ENCODE data around the gene KIAA0825.
"Not testable (repeated sequence)": the region's sequence is repeated elsewhere in the genome, so short reads cannot be mapped to it uniquely, and the experiment has no call there.

Gene KIAA0825

DNA sequence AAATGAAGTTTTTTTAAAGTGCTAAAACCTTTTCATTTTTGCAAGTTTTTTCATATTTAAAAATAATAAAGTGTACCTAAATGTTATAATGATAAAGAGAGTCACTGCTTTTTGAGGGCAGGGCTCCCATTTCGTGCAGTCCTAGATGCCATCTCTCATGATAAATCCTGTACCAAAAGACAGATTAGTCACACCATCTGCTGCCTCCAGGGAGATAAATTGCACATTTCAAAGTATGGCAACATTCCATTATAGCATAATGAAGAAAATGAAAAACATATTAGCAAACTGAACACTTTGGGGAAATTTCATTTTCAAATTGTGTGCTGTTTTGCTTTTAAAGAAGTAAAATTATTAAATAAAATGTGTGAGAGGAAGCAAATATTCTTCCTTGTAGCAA lies 257.2 kb downstream of the KIAA0825 start:
- H3K9me3 ChIP-seq (ENCODE audit: control insufficient read depth in 2 of 2, low read length in 2 of 2) = no peaks in the 10 kb centered on the region

DNA sequence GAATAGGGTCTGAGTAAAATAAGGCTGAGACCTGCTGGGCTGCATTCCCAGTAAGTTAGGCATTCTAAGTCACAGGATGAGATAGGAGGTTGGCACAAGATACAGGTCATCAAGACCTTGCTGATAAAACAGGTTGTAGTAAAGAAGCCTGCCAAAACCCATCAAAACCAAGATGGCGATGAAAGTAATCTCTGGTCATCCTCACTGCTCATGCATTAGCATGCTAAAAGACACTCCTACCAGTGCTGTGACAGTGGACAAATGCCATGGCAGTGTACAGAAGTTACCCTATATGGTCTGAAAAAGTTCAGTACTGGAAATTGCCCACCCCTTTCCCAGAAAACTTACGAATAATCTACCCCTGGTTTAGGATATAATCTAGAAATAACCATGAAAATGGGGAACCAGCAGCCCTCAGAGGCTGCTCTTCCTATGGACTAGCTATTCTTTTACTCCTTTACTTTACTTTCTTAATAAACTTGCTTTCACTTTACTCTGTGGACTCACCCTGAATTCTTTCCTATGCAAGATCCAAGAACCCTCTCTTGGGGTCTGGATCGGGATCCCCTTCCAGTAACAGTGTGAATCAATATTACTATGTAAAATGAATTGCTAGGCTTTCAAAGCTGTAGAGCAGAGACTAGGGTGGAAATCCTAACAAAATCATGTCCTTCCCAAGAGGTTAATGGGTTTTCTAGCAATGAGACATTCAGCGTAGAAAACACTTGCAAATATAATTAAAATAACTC lies 257.8 kb downstream of the KIAA0825 start:
- H3K27me3 ChIP-seq (ENCODE audit: control insufficient read depth in 2 of 2, insufficient read depth in 2 of 2, low read length in 2 of 2) = no peaks in the 10 kb centered on the region
- no peaks in the 10 kb centered on the region for H3K4me1 ChIP-seq (ENCODE audit: control insufficient read depth in 2 of 2, insufficient read depth in 2 of 2, low read length in 2 of 2)
- no peaks in the 10 kb centered on the region for H3K36me3 ChIP-seq (ENCODE audit: control insufficient read depth in 2 of 2, insufficient read depth in 2 of 2, low read length in 2 of 2)
- H3K9ac ChIP-seq (ENCODE audit: low read depth in 1 of 2, low read length in 2 of 2) = no peak overlapping the region
- no peak overlapping the region for H3K4me3 ChIP-seq (ENCODE audit: low read length in 2 of 2)
- H3K9me3 ChIP-seq (ENCODE audit: control insufficient read depth in 2 of 2, low read length in 2 of 2) = no peaks in the 10 kb centered on the region
- H3K27ac ChIP-seq (ENCODE audit: low read depth in 2 of 2, low read length in 2 of 2) = no peak overlapping the region

More for the DNA sequence above, 257.2 kb downstream of the KIAA0825 start:
- no peaks in the 10 kb centered on the region for H3K27me3 ChIP-seq (ENCODE audit: control insufficient read depth in 2 of 2, insufficient read depth in 2 of 2, low read length in 2 of 2)
- no peaks in the 10 kb centered on the region for H3K36me3 ChIP-seq (ENCODE audit: control insufficient read depth in 2 of 2, insufficient read depth in 2 of 2, low read length in 2 of 2)
- no peak overlapping the region for H3K9ac ChIP-seq (ENCODE audit: low read depth in 1 of 2, low read length in 2 of 2)
- no peak overlapping the region for H3K4me3 ChIP-seq (ENCODE audit: low read length in 2 of 2)
- H3K4me1 ChIP-seq (ENCODE audit: control insufficient read depth in 2 of 2, insufficient read depth in 2 of 2, low read length in 2 of 2) = no peaks in the 10 kb centered on the region
- no peak overlapping the region for H3K27ac ChIP-seq (ENCODE audit: low read depth in 2 of 2, low read length in 2 of 2)

GRCh38 chr5:94359880-94360279 lies 258.5 kb downstream of the KIAA0825 start:
- Histone ChIP-seq H3K9ac (ENCODE audit: low read depth in 1 of 2, low read length in 2 of 2) (no peak overlapping the region), H3K27ac (ENCODE audit: low read depth in 2 of 2, low read length in 2 of 2) (no peak overlapping the region), H3K4me3 (ENCODE audit: low read length in 2 of 2) (no peak overlapping the region), H3K4me1 (ENCODE audit: control insufficient read depth in 2 of 2, insufficient read depth in 2 of 2, low read length in 2 of 2) (no peaks in the 10 kb centered on the region), H3K27me3 (ENCODE audit: control insufficient read depth in 2 of 2, insufficient read depth in 2 of 2, low read length in 2 of 2) (no peaks in the 10 kb centered on the region), H3K9me3 (ENCODE audit: control insufficient read depth in 2 of 2, low read length in 2 of 2) (no peaks in the 10 kb centered on the region), H3K36me3 (ENCODE audit: control insufficient read depth in 2 of 2, insufficient read depth in 2 of 2, low read length in 2 of 2) (no peaks in the 10 kb centered on the region)

DNA sequence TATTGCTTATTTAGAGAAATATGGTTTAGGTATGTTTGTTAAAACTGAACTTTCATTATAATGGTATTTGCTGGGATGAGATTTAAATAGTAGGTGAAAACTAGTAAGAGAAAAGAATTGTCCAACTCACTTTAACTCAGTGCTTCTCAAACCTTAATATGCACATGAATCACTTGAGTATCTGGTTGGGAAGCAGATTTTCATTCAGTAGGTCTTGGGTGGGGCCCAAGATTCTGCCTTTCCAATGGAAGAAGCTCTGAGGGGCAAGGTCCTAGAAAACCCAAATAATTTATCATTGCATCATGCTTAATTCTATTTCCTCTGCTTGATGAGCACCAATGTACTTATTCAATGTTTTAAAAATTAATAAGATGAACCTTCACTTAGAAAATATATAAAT lies 262.6 kb downstream of the KIAA0825 start:
- no peak overlapping the region for H3K27ac ChIP-seq (ENCODE audit: low read depth in 2 of 2, low read length in 2 of 2)
- H3K36me3 ChIP-seq (ENCODE audit: control insufficient read depth in 2 of 2, insufficient read depth in 2 of 2, low read length in 2 of 2) = no peaks in the 10 kb centered on the region
- no peaks in the 10 kb centered on the region for H3K4me1 ChIP-seq (ENCODE audit: control insufficient read depth in 2 of 2, insufficient read depth in 2 of 2, low read length in 2 of 2)
- no peaks in the 10 kb centered on the region for H3K9me3 ChIP-seq (ENCODE audit: control insufficient read depth in 2 of 2, low read length in 2 of 2)
- no peaks in the 10 kb centered on the region for H3K27me3 ChIP-seq (ENCODE audit: control insufficient read depth in 2 of 2, insufficient read depth in 2 of 2, low read length in 2 of 2)
- H3K4me3 ChIP-seq (ENCODE audit: low read length in 2 of 2) = no peak overlapping the region
- no peak overlapping the region for H3K9ac ChIP-seq (ENCODE audit: low read depth in 1 of 2, low read length in 2 of 2)

- not testable (repeated sequence) for H3K9ac ChIP-seq (ENCODE audit: low read depth in 1 of 2, low read length in 2 of 2); H3K4me3 ChIP-seq (ENCODE audit: low read length in 2 of 2)
Observed at GRCh38 chr5:94354837-94355485, 263.4 kb downstream of the KIAA0825 start.

GRCh38 chr5:94353605-94354004 lies 264.8 kb downstream of the KIAA0825 start:
- no peaks in the 10 kb centered on the region for H3K27me3 ChIP-seq (ENCODE audit: control insufficient read depth in 2 of 2, insufficient read depth in 2 of 2, low read length in 2 of 2)
- no peak overlapping the region for H3K9ac ChIP-seq (ENCODE audit: low read depth in 1 of 2, low read length in 2 of 2)
- no peaks in the 10 kb centered on the region for H3K4me1 ChIP-seq (ENCODE audit: control insufficient read depth in 2 of 2, insufficient read depth in 2 of 2, low read length in 2 of 2)
- no peak overlapping the region for H3K4me3 ChIP-seq (ENCODE audit: low read length in 2 of 2)
- no peaks in the 10 kb centered on the region for H3K36me3 ChIP-seq (ENCODE audit: control insufficient read depth in 2 of 2, insufficient read depth in 2 of 2, low read length in 2 of 2)
- H3K27ac ChIP-seq (ENCODE audit: low read depth in 2 of 2, low read length in 2 of 2) = no peak overlapping the region
- no peaks in the 10 kb centered on the region for H3K9me3 ChIP-seq (ENCODE audit: control insufficient read depth in 2 of 2, low read length in 2 of 2)

More at GRCh38 chr5:94354837-94355485, 263.4 kb downstream of the KIAA0825 start:
- not testable (repeated sequence) for H3K9me3 ChIP-seq (ENCODE audit: control insufficient read depth in 2 of 2, low read length in 2 of 2); H3K4me1 ChIP-seq (ENCODE audit: control insufficient read depth in 2 of 2, insufficient read depth in 2 of 2, low read length in 2 of 2); H3K27me3 ChIP-seq (ENCODE audit: control insufficient read depth in 2 of 2, insufficient read depth in 2 of 2, low read length in 2 of 2); H3K36me3 ChIP-seq (ENCODE audit: control insufficient read depth in 2 of 2, insufficient read depth in 2 of 2, low read length in 2 of 2); H3K27ac ChIP-seq (ENCODE audit: low read depth in 2 of 2, low read length in 2 of 2)

DNA sequence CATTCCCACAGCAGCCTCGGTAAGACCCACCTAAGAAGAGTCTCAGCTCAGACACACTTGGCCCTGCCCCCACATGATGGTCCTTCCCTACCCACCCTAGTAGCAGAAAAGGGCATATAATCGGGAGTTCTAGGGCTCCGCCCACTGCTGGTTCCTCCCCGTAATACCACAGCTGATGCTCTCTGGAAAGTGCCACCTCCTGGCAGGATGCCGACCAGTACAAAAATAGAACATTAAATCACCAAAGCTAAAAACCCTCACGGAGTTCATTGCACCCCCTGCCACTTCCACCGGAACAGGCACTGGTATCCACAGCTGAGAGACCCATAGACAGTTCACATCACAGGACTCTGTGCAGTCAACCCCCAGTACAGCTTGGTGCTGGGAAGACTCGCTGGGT lies 271.3 kb downstream of the KIAA0825 start:
- Histone ChIP-seq H3K4me1 (ENCODE audit: control insufficient read depth in 2 of 2, insufficient read depth in 2 of 2, low read length in 2 of 2) (no peaks in the 10 kb centered on the region), H3K36me3 (ENCODE audit: control insufficient read depth in 2 of 2, insufficient read depth in 2 of 2, low read length in 2 of 2) (no peaks in the 10 kb centered on the region), H3K4me3 (ENCODE audit: low read length in 2 of 2) (no peak overlapping the region), H3K9me3 (ENCODE audit: control insufficient read depth in 2 of 2, low read length in 2 of 2) (no peaks in the 10 kb centered on the region), H3K27ac (ENCODE audit: low read depth in 2 of 2, low read length in 2 of 2) (no peak overlapping the region), H3K27me3 (ENCODE audit: control insufficient read depth in 2 of 2, insufficient read depth in 2 of 2, low read length in 2 of 2) (no peaks in the 10 kb centered on the region), H3K9ac (ENCODE audit: low read depth in 1 of 2, low read length in 2 of 2) (no peak overlapping the region)

GRCh38 chr5:94345257-94345656 lies 273.1 kb downstream of the KIAA0825 start:
- Histone ChIP-seq H3K4me1 (ENCODE audit: control insufficient read depth in 2 of 2, insufficient read depth in 2 of 2, low read length in 2 of 2) (no peaks in the 10 kb centered on the region), H3K9me3 (ENCODE audit: control insufficient read depth in 2 of 2, low read length in 2 of 2) (no peaks in the 10 kb centered on the region), H3K27ac (ENCODE audit: low read depth in 2 of 2, low read length in 2 of 2) (no peak overlapping the region), H3K36me3 (ENCODE audit: control insufficient read depth in 2 of 2, insufficient read depth in 2 of 2, low read length in 2 of 2) (no peaks in the 10 kb centered on the region), H3K4me3 (ENCODE audit: low read length in 2 of 2) (no peak overlapping the region), H3K27me3 (ENCODE audit: control insufficient read depth in 2 of 2, insufficient read depth in 2 of 2, low read length in 2 of 2) (no peaks in the 10 kb centered on the region), H3K9ac (ENCODE audit: low read depth in 1 of 2, low read length in 2 of 2) (no peak overlapping the region)

- Histone ChIP-seq H3K9ac (ENCODE audit: low read depth in 1 of 2, low read length in 2 of 2) (no peak overlapping the region), H3K9me3 (ENCODE audit: control insufficient read depth in 2 of 2, low read length in 2 of 2) (no peaks in the 10 kb centered on the region), H3K27me3 (ENCODE audit: control insufficient read depth in 2 of 2, insufficient read depth in 2 of 2, low read length in 2 of 2) (no peaks in the 10 kb centered on the region), H3K4me3 (ENCODE audit: low read length in 2 of 2) (no peak overlapping the region), H3K27ac (ENCODE audit: low read depth in 2 of 2, low read length in 2 of 2) (no peak overlapping the region), H3K4me1 (ENCODE audit: control insufficient read depth in 2 of 2, insufficient read depth in 2 of 2, low read length in 2 of 2) (no peaks in the 10 kb centered on the region), H3K36me3 (ENCODE audit: control insufficient read depth in 2 of 2, insufficient read depth in 2 of 2, low read length in 2 of 2) (no peaks in the 10 kb centered on the region)
Observed at GRCh38 chr5:94337617-94338016, 280.8 kb downstream of the KIAA0825 start.

DNA sequence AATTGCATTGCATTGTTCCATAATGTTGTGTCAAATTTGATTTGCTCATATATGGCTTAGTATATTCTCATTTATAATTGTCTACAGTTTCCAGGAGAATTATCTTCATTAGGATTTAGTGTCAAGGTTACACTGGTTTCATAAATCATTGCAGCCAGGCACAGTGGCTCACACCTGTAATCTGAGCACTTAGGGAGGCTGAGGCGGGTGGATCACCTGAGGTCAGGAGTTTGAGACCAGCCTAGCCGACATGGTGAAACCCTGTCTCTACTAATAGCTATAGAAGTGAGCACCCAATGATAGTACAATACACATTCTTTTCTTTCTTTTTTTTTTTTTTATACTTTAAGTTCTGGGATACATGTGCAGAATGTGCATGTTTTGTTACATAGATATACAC lies 282.5 kb downstream of the KIAA0825 start:
- H3K27ac ChIP-seq (ENCODE audit: low read depth in 2 of 2, low read length in 2 of 2) = no peak overlapping the region
- no peaks in the 10 kb centered on the region for H3K27me3 ChIP-seq (ENCODE audit: control insufficient read depth in 2 of 2, insufficient read depth in 2 of 2, low read length in 2 of 2)
- H3K4me3 ChIP-seq (ENCODE audit: low read length in 2 of 2) = no peak overlapping the region
- no peaks in the 10 kb centered on the region for H3K36me3 ChIP-seq (ENCODE audit: control insufficient read depth in 2 of 2, insufficient read depth in 2 of 2, low read length in 2 of 2)
- H3K9me3 ChIP-seq (ENCODE audit: control insufficient read depth in 2 of 2, low read length in 2 of 2) = no peaks in the 10 kb centered on the region
- H3K9ac ChIP-seq (ENCODE audit: low read depth in 1 of 2, low read length in 2 of 2) = no peak overlapping the region
- H3K4me1 ChIP-seq (ENCODE audit: control insufficient read depth in 2 of 2, insufficient read depth in 2 of 2, low read length in 2 of 2) = no peaks in the 10 kb centered on the region
